ENCODE results near the gene ZFHX3. TPM values are rescaled to one million over a fixed set of nuclear protein-coding genes. Genes with fewer than 3 reads are reported as not detected.

Gene ZFHX3
- total RNA-seq, 1 experiment from 2014 or later, result 21.8 TPM

- no peaks in the 10 kb centered on the region for H3K36me3 ChIP-seq (ENCODE audit: insufficient read depth, low read length, poor library complexity, severe bottlenecking)
- no TSS peak for BruUV-seq (replicated peaks)
Observed at GRCh38 chr16:72736074-72736473, 311.9 kb downstream of the ZFHX3 start.

More at GRCh38 chr16:72736074-72736473, 311.9 kb downstream of the ZFHX3 start:
- DNase-seq (ENCODE audit: low spot score), result no peak
- POLR2A ChIA-PET (ENCODE audit: low non-redundant PET), result no interaction called here
- Histone ChIP-seq H3K9me3 (ENCODE audit: low read depth, low read length, poor library complexity, severe bottlenecking) (no peaks in the 10 kb centered on the region), H3K4me3 (ENCODE audit: low read depth, low read length, poor library complexity, severe bottlenecking) (no peak overlapping the region), H3K4me1 (ENCODE audit: insufficient read depth, low read length, poor library complexity, severe bottlenecking) (peaks cover 9% of the 10 kb centered on the region), H3K27me3 (replicated peaks; ENCODE audit: insufficient read depth, low read depth, low read length, poor library complexity) (no peaks in the 10 kb centered on the region), H3K27ac (ENCODE audit: low read depth, low read length, poor library complexity, severe bottlenecking) (no peak overlapping the region)
- intact Hi-C loops (cut with micrococcal nuclease; ENCODE audit: unreplicated experiment), result no loop called here
- TF ChIP-seq EZH2 (IDR thresholded peaks at IDR 0.05; ENCODE audit: borderline replicate concordance, low read depth, low read length, poor library complexity, severe bottlenecking) (no peak), CTCF (conservative IDR thresholded peaks at IDR 0.05; ENCODE audit: low read depth, low read length) (no peak)
- CTCF ChIA-PET, result no interaction called here

Measured in A673 (cell line).